ENCODE results near the gene BTBD16. TPM values are rescaled to one million over a fixed set of nuclear protein-coding genes. Genes with fewer than 3 reads are reported as not detected.

The BTBD16 gene
- total RNA-seq, 2 experiments from 2014 or later, result not detected

GRCh38 chr10:122265896-122266295 is 5.2 kb upstream of the BTBD16 start:
- Mint-ChIP-seq H3K27ac (no peak overlapping the region), H3K4me3 (no peak overlapping the region), H3K36me3 (ENCODE audit: low read depth) (no peaks in the 10 kb centered on the region), H3K9me3 (peaks cover 3% of the 10 kb centered on the region), H3K27me3 (peaks cover 6% of the 10 kb centered on the region), H3K4me1 (no peaks in the 10 kb centered on the region)
- ChIA-PET POLR2A (no interaction called here), CTCF (no interaction called here)
- no peak for DNase-seq

- Mint-ChIP-seq H3K4me3 (no peak overlapping the region), H3K9me3 (no peaks in the 10 kb centered on the region), H3K27ac (no peak overlapping the region), H3K4me1 (no peaks in the 10 kb centered on the region), H3K36me3 (ENCODE audit: low read depth) (no peaks in the 10 kb centered on the region), H3K27me3 (peaks cover 7% of the 10 kb centered on the region)
- ChIA-PET POLR2A (no interaction called here), CTCF (interaction anchor here (0.6 to 1.6 kb wide), 6 partner anchors 10 to 507 kb away, joined by 3 to 7 read pairs (median 3); no protein-coding TSS in a partner anchor)
- peak; percentile 53 for DNase-seq
Measured at GRCh38 chr10:122267849-122268737, 3.0 kb upstream of the BTBD16 start.

- CTCF ChIA-PET, result interaction anchor here (1.6 kb wide), 1 partner anchor 166 kb away, joined by 7 read pairs; no protein-coding TSS in a partner anchor
- Mint-ChIP-seq H3K4me1 (no peaks in the 10 kb centered on the region), H3K4me3 (no peak overlapping the region), H3K9me3 (no peaks in the 10 kb centered on the region), H3K27me3 (peaks cover 2% of the 10 kb centered on the region), H3K36me3 (ENCODE audit: low read depth) (no peaks in the 10 kb centered on the region), H3K27ac (no peak overlapping the region)
- POLR2A ChIA-PET, result no interaction called here
- DNase-seq, result no peak
Measured at GRCh38 chr10:122269059-122269687, 1.9 kb upstream of the BTBD16 start.

- peaks cover 5% of the 10 kb centered on the region for H3K27me3 Mint-ChIP-seq
- no peaks in the 10 kb centered on the region for H3K36me3 Mint-ChIP-seq (ENCODE audit: low read depth)
- no peaks in the 10 kb centered on the region for H3K4me1 Mint-ChIP-seq
- POLR2A ChIA-PET, result no interaction called here
- no peak overlapping the region for H3K27ac Mint-ChIP-seq
- no peak overlapping the region for H3K4me3 Mint-ChIP-seq
- CTCF ChIA-PET, result no interaction called here
- no peak for DNase-seq
- no peaks in the 10 kb centered on the region for H3K9me3 Mint-ChIP-seq
Measured at GRCh38 chr10:122273966-122274545, 3.0 kb downstream of the BTBD16 start.

- Mint-ChIP-seq H3K27me3 (peaks cover 13% of the 10 kb centered on the region), H3K36me3 (ENCODE audit: low read depth) (no peaks in the 10 kb centered on the region), H3K27ac (no peak overlapping the region), H3K4me3 (no peak overlapping the region), H3K4me1 (no peaks in the 10 kb centered on the region), H3K9me3 (no peaks in the 10 kb centered on the region)
- no peak for DNase-seq
- ChIA-PET CTCF (no interaction called here), POLR2A (no interaction called here)
Measured at GRCh38 chr10:122276611-122277208, 5.6 kb downstream of the BTBD16 start.

GRCh38 chr10:122277526-122278136 is 6.5 kb downstream of the BTBD16 start:
- H3K9me3 Mint-ChIP-seq, result no peaks in the 10 kb centered on the region
- ChIA-PET CTCF (no interaction called here), POLR2A (no interaction called here)
- DNase-seq, result no peak
- no peak overlapping the region for H3K27ac Mint-ChIP-seq
- H3K27me3 Mint-ChIP-seq, result peaks cover 14% of the 10 kb centered on the region
- H3K36me3 Mint-ChIP-seq (ENCODE audit: low read depth), result no peaks in the 10 kb centered on the region
- no peaks in the 10 kb centered on the region for H3K4me1 Mint-ChIP-seq
- H3K4me3 Mint-ChIP-seq, result no peak overlapping the region

GRCh38 chr10:122279725-122280141 is 8.6 kb downstream of the BTBD16 start:
- POLR2A ChIA-PET, result no interaction called here
- Mint-ChIP-seq H3K9me3 (no peaks in the 10 kb centered on the region), H3K36me3 (ENCODE audit: low read depth) (no peaks in the 10 kb centered on the region), H3K4me3 (no peak overlapping the region), H3K27me3 (peaks cover 14% of the 10 kb centered on the region), H3K4me1 (no peaks in the 10 kb centered on the region), H3K27ac (no peak overlapping the region)
- DNase-seq, result no peak
- CTCF ChIA-PET, result no interaction called here

GRCh38 chr10:122280156-122280555 is 9.1 kb downstream of the BTBD16 start:
- Mint-ChIP-seq H3K4me3 (no peak overlapping the region), H3K27ac (no peak overlapping the region), H3K9me3 (no peaks in the 10 kb centered on the region), H3K4me1 (no peaks in the 10 kb centered on the region), H3K27me3 (peaks cover 14% of the 10 kb centered on the region), H3K36me3 (ENCODE audit: low read depth) (no peaks in the 10 kb centered on the region)
- no peak for DNase-seq
- POLR2A ChIA-PET, result no interaction called here
- CTCF ChIA-PET, result interaction anchor here (0.7 kb wide), 1 partner anchor 378 kb away, joined by 3 read pairs; no protein-coding TSS in a partner anchor

GRCh38 chr10:122281018-122281626 is 10.0 kb downstream of the BTBD16 start:
- H3K4me3 Mint-ChIP-seq, result no peak overlapping the region
- H3K36me3 Mint-ChIP-seq (ENCODE audit: low read depth), result no peaks in the 10 kb centered on the region
- DNase-seq, result no peak
- POLR2A ChIA-PET, result no interaction called here
- H3K9me3 Mint-ChIP-seq, result no peaks in the 10 kb centered on the region
- peaks cover 14% of the 10 kb centered on the region for H3K27me3 Mint-ChIP-seq
- H3K4me1 Mint-ChIP-seq, result no peaks in the 10 kb centered on the region
- no peak overlapping the region for H3K27ac Mint-ChIP-seq
- CTCF ChIA-PET, result interaction anchor here (1.0 kb wide), 1 partner anchor 282 kb away, joined by 3 read pairs; no protein-coding TSS in a partner anchor

- Mint-ChIP-seq H3K4me1 (no peaks in the 10 kb centered on the region), H3K4me3 (no peak overlapping the region), H3K27ac (no peak overlapping the region), H3K36me3 (ENCODE audit: low read depth) (no peaks in the 10 kb centered on the region), H3K27me3 (peaks cover 14% of the 10 kb centered on the region), H3K9me3 (no peaks in the 10 kb centered on the region)
- DNase-seq, result no peak
- CTCF ChIA-PET, result interaction anchor here (1.0 kb wide), 1 partner anchor 281 kb away, joined by 3 read pairs; no protein-coding TSS in a partner anchor
- POLR2A ChIA-PET, result no interaction called here
Measured at GRCh38 chr10:122281751-122282150, 10.7 kb downstream of the BTBD16 start.

GRCh38 chr10:122282253-122282671 is 11.2 kb downstream of the BTBD16 start:
- H3K27me3 Mint-ChIP-seq, result peaks cover 14% of the 10 kb centered on the region
- no peak for DNase-seq
- ChIA-PET CTCF (interaction anchor here (1.0 kb wide), 1 partner anchor 281 kb away, joined by 3 read pairs; no protein-coding TSS in a partner anchor), POLR2A (no interaction called here)
- H3K4me1 Mint-ChIP-seq, result no peaks in the 10 kb centered on the region
- H3K4me3 Mint-ChIP-seq, result no peak overlapping the region
- no peaks in the 10 kb centered on the region for H3K36me3 Mint-ChIP-seq (ENCODE audit: low read depth)
- H3K9me3 Mint-ChIP-seq, result no peaks in the 10 kb centered on the region
- no peak overlapping the region for H3K27ac Mint-ChIP-seq

- Mint-ChIP-seq H3K4me3 (no peak overlapping the region), H3K36me3 (ENCODE audit: low read depth) (no peaks in the 10 kb centered on the region)
- CTCF ChIA-PET, result interaction anchor here (0.7 kb wide), 1 partner anchor 15 kb away, joined by 3 read pairs; no protein-coding TSS in a partner anchor
Measured at GRCh38 chr10:122282909-122283308, 11.8 kb downstream of the BTBD16 start.

More at GRCh38 chr10:122282909-122283308, 11.8 kb downstream of the BTBD16 start:
- H3K27ac Mint-ChIP-seq, result no peak overlapping the region
- H3K27me3 Mint-ChIP-seq, result peaks cover 14% of the 10 kb centered on the region
- no peaks in the 10 kb centered on the region for H3K9me3 Mint-ChIP-seq
- POLR2A ChIA-PET, result no interaction called here
- no peak for DNase-seq
- H3K4me1 Mint-ChIP-seq, result no peaks in the 10 kb centered on the region
